Kidney (tissue), 14 donors: ENCODE measurements around the gene ZNF787. TPM values are rescaled to one million over a fixed set of nuclear protein-coding genes. Genes with fewer than 3 reads are reported as not detected.

Experiments
- DNase-seq, 5 donors: peaks; one replicate each; pipeline ENCODE4 v3.0.0-alpha.2; 2013 to 2020
- FAIRE-seq: peaks from 2 replicates; lab custom pipeline; 2012; peaks lifted over from hg19 to GRCh38; lab: Jason Lieb, UNC
- H3K27ac ChIP-seq, 2 donors: one replicate each; pipeline ENCODE4 v1.7.0; 2013; ENCODE audit warnings: low read depth in 2 of 2, low read length in 2 of 2, inconsistent platforms in 1 of 2
- H3K27me3 ChIP-seq: one replicate; pipeline ENCODE4 v1.7.1; 2013; ENCODE audit warnings: low read length, inconsistent platforms; ENCODE audit not compliant: control insufficient read depth, insufficient read depth
- H3K36me3 ChIP-seq, 3 donors: one replicate each; pipeline versions ENCODE4 v1.7.0 to v1.7.1; 2013; ENCODE audit warnings: low read length in 3 of 3, control low read depth in 1 of 3, inconsistent platforms in 1 of 3; ENCODE audit not compliant: insufficient read depth in 3 of 3, control insufficient read depth in 2 of 3
- H3K4me1 ChIP-seq, 3 donors: one replicate each; pipeline versions ENCODE4 v1.7.0 to v1.7.1; 2013; ENCODE audit warnings: low read length in 3 of 3, inconsistent platforms in 1 of 3, low read depth in 1 of 3; ENCODE audit not compliant: control insufficient read depth in 2 of 3, insufficient read depth in 2 of 3
- H3K4me3 ChIP-seq, 3 donors: one replicate each; pipeline versions ENCODE4 v1.7.0 to v1.8.1; 2013; ENCODE audit warnings: low read length in 3 of 3, control low read depth in 1 of 3, inconsistent platforms in 1 of 3
- H3K9ac ChIP-seq, 3 donors: one replicate each; pipeline versions ENCODE4 v1.7.0 to v1.7.1; 2013; ENCODE audit warnings: low read length in 3 of 3, control low read depth in 1 of 3, inconsistent platforms in 1 of 3
- H3K9me3 ChIP-seq, 3 donors: one replicate each; pipeline versions ENCODE4 v1.7.0 to v1.7.1; 2013; ENCODE audit warnings: low read length in 3 of 3, control low read depth in 1 of 3, inconsistent platforms in 1 of 3; ENCODE audit not compliant: control insufficient read depth in 2 of 3, insufficient read depth in 1 of 3
- CTCF ChIP-seq: IDR thresholded peaks from 3 replicates; pipeline ENCODE4 v1.5.1; 2012; ENCODE audit warnings: mild to moderate bottlenecking, moderate library complexity, borderline replicate concordance; ENCODE audit not compliant: insufficient read depth; ENCODE audit errors: extremely low read depth
- intact Hi-C: fragments of 100-400 bp; cut with DNase I; formaldehyde crosslinking; loops from one replicate; pipeline ENCODE4 v1.11.1; 2022
- polyA plus RNA-seq: library from polyadenylated mRNA; stranded (reverse); fragments of 350-450 nt; fragmentation: Illumina TruSeq; extraction: RNeasy Lipid Tissue Mini Kit (QIAGEN cat#74804); gene quantifications from one replicate; pipeline ENCODE4 v1.2.3, GENCODE V29; 2014; ENCODE audit warnings: low read depth, low replicate concordance; ENCODE audit not compliant: insufficient read depth
- total RNA-seq: library from RNA; stranded (reverse); fragmentation: NEBNext Ultra II Directional; extraction: Animal tissue kit (Norgen Biotek cat#: 25700); gene quantifications from one replicate; pipeline ENCODE4 v1.2.1, GENCODE V29; 2021
- donor health status: control.
- donor health status: control.
- donor health status: control.
- donor health status: control.
- donor health status: control.
- donor health status: DM: yes; HTN: yes; CAD: no.
- donor health status: Normal renal cell carcinoma (clear cell type).

ZNF787 gene
- total and polyA plus RNA-seq, 2 donors from 2014 or later: 23.0 to 31.9 TPM

GRCh38 chr19:56141417-56141993, 20.4 kb upstream of the ZNF787 start:
- no peak for FAIRE-seq
- peaks cover 4 to 21% (median 9%) of the 10 kb centered on the region in 3 donors for H3K4me1 ChIP-seq

GRCh38 chr19:56140583-56141416, 19.7 kb upstream of the ZNF787 start, which contains the start of gene ZNF444:
ZNF444 (plus strand) TSS chr19:56141287; CDS start chr19:56146912, 5,625 bp downstream.
- DNase-seq (peak; percentile 100), FAIRE-seq (peak; percentile 98)
- TF ChIP-seq CTCF: no peak
- peak within 1 kb of the TSS; percentile 48 to 74 (median 55) for H3K9ac ChIP-seq
- no peaks in the 10 kb centered on the region for H3K27me3 ChIP-seq
- H3K4me3 ChIP-seq: peak within 1 kb of the TSS; percentile 80 to 88 (median 83)
- H3K36me3 ChIP-seq: no peaks in the 10 kb centered on the region
- H3K4me1 ChIP-seq: peaks cover 4 to 21% (median 9%) of the 10 kb centered on the region in 3 donors
- H3K9me3 ChIP-seq: no peaks in the 10 kb centered on the region
- intact Hi-C loops: no loop called here
- H3K27ac ChIP-seq: peak within 1 kb of the TSS; percentile 86 to 92

More at GRCh38 chr19:56141417-56141993, 20.4 kb upstream of the ZNF787 start:
- Histone ChIP-seq H3K9ac (peak overlapping the region; percentile 48 to 65 (median 51)), H3K27me3 (no peaks in the 10 kb centered on the region), H3K36me3 (no peaks in the 10 kb centered on the region), H3K27ac (peak overlapping the region; percentile 86 to 92), H3K4me3 (peak overlapping the region; percentile 73 to 88 (median 83)), H3K9me3 (no peaks in the 10 kb centered on the region)
- intact Hi-C loops: no loop called here
- peak in 2 of 5 donors; percentile 42 to 56 for DNase-seq
- TF ChIP-seq CTCF: no peak

- H3K27me3 ChIP-seq: no peaks in the 10 kb centered on the region
- DNase-seq (no peak), FAIRE-seq (no peak)
- H3K9ac ChIP-seq: peak overlapping the region; percentile 2 to 74 (median 55)
- no peak for TF ChIP-seq CTCF
- H3K27ac ChIP-seq: peak overlapping the region; percentile 85 to 92
- intact Hi-C loops: no loop called here
- no peaks in the 10 kb centered on the region for H3K36me3 ChIP-seq
- H3K4me1 ChIP-seq: peaks cover 4 to 21% (median 9%) of the 10 kb centered on the region in 3 donors
- no peaks in the 10 kb centered on the region for H3K9me3 ChIP-seq
- peak overlapping the region; percentile 77 to 88 (median 80) for H3K4me3 ChIP-seq
Measured at GRCh38 chr19:56139847-56140582, 18.9 kb upstream of the ZNF787 start.
